Smooth muscle cell (in vitro differentiated cells): Measurements from ENCODE around the gene CHST1. TPM values are rescaled to one million over a fixed set of nuclear protein-coding genes. Genes with fewer than 3 reads are reported as not detected.

Experiments used
- DNase-seq: peaks from one replicate; lab custom pipeline; 2025; ENCODE audit not compliant: unreplicated experiment; lab: John Stamatoyannopoulos, UW
- H2AFZ ChIP-seq: fragments of 200-600 bp; sonication (generic); 2 replicates; pipeline ENCODE4 v1.6.0; 2016; ENCODE audit warnings: antibody characterized with exemption, low read depth, mild to moderate bottlenecking
- H3F3A ChIP-seq: fragments of 200-600 bp; sonication (generic); 2 replicates; pipeline ENCODE4 v1.6.0; 2017; ENCODE audit warnings: antibody characterized with exemption, low read depth
- H3K27ac ChIP-seq: fragments of 200-600 bp; sonication (generic); 2 replicates; pipeline ENCODE4 v1.5.1; 2016; ENCODE audit warnings: low read depth, mild to moderate bottlenecking
- H3K27me3 ChIP-seq: fragments of 200-600 bp; sonication (generic); 2 replicates; pipeline ENCODE4 v1.6.1; 2016; ENCODE audit warnings: low read depth, mild to moderate bottlenecking
- H3K36me3 ChIP-seq: fragments of 200-600 bp; sonication (generic); 2 replicates; pipeline ENCODE4 v1.5.1; 2016; ENCODE audit warnings: low read depth
- H3K4me1 ChIP-seq: fragments of 200-600 bp; sonication (generic); 2 replicates; pipeline ENCODE4 v1.5.1; 2016; ENCODE audit warnings: low read depth
- H3K4me2 ChIP-seq: fragments of 200-600 bp; sonication (generic); 2 replicates; pipeline ENCODE4 v1.6.0; 2016; ENCODE audit warnings: mild to moderate bottlenecking
- H3K4me3 ChIP-seq: fragments of 200-600 bp; sonication (generic); 2 replicates; pipeline ENCODE4 v1.5.1; 2016; ENCODE audit warnings: mild to moderate bottlenecking
- H3K79me2 ChIP-seq: fragments of 200-600 bp; sonication (generic); 2 replicates; pipeline ENCODE4 v1.6.0; 2016; ENCODE audit warnings: low read depth, mild to moderate bottlenecking
- H3K9ac ChIP-seq: fragments of 200-600 bp; sonication (generic); 2 replicates; pipeline ENCODE4 v1.6.0; 2016; ENCODE audit warnings: low read depth
- H3K9me3 ChIP-seq: fragments of 200-600 bp; sonication (generic); replicated peaks from 2 replicates; pipeline ENCODE4 v1.5.1; 2016; ENCODE audit warnings: low read depth
- H4K20me1 ChIP-seq: fragments of 200-600 bp; sonication (generic); 2 replicates; pipeline ENCODE4 v1.6.0; 2016; ENCODE audit warnings: low read depth
- CTCF ChIP-seq: fragments of 200-600 bp; sonication (generic); IDR thresholded peaks from 2 replicates; pipeline ENCODE4 v1.5.1; 2017; ENCODE audit warnings: borderline replicate concordance, mild to moderate bottlenecking, antibody characterized with exemption; ENCODE audit not compliant: insufficient read depth, poor library complexity, severe bottlenecking
- WGBS: methylation state at CpG from one replicate; pipeline ENCODE4 v1.1.7; 2016; ENCODE audit warnings: low lambda C conversion rate; 5-methylcytosine and 5-hydroxymethylcytosine counted together
- polyA plus RNA-seq: library from polyadenylated mRNA; unstranded; fragments of >200 nt; fragmentation: Nextera tagmentation; extraction: Ambion mirVana; gene quantifications from 2 replicates; pipeline ENCODE4 v1.2.1, GENCODE V29; 2016
- total RNA-seq: library from RNA; depleted of rRNA; stranded (reverse); fragments of >200 nt; gene quantifications from 2 replicates; pipeline ENCODE4 v1.2.3, GENCODE V29; 2014

CHST1 gene
- total and polyA plus RNA-seq, 2 experiments from 2014 or later = 3.8 to 15.9 TPM

- 89% methylated on average over 2 of the region's 2 CpGs for WGBS
- Histone ChIP-seq H3K27me3 (peaks cover 12% of the 10 kb centered on the region), H3K36me3 (no peaks in the 10 kb centered on the region), H3K27ac (no peak overlapping the region), H3K4me1 (no peaks in the 10 kb centered on the region), H3K4me2 (no peak overlapping the region), H3K9me3 (no peaks in the 10 kb centered on the region), H4K20me1 (no peaks in the 10 kb centered on the region), H3F3A (no peaks in the 10 kb centered on the region), H3K9ac (no peak overlapping the region), H3K4me3 (no peak overlapping the region), H2AFZ (no peak overlapping the region), H3K79me2 (no peaks in the 10 kb centered on the region)
- no peak for DNase-seq
- TF ChIP-seq CTCF = no peak
These were observed 27.4 kb downstream of the CHST1 start for GRCh38 chr11:45638051-45638450.

- no peak overlapping the region for H2AFZ ChIP-seq
- no peaks in the 10 kb centered on the region for H3K4me1 ChIP-seq
- no peaks in the 10 kb centered on the region for H4K20me1 ChIP-seq
- no peak for DNase-seq
- TF ChIP-seq CTCF = no peak
- H3K27me3 ChIP-seq = peaks cover 18% of the 10 kb centered on the region
- 100% methylated on average over 1 of the region's 1 CpG for WGBS
- no peak overlapping the region for H3K4me3 ChIP-seq
- no peaks in the 10 kb centered on the region for H3K79me2 ChIP-seq
- H3K27ac ChIP-seq = no peak overlapping the region
- no peaks in the 10 kb centered on the region for H3K36me3 ChIP-seq
- no peaks in the 10 kb centered on the region for H3K9me3 ChIP-seq
- H3F3A ChIP-seq = no peaks in the 10 kb centered on the region
- no peak overlapping the region for H3K4me2 ChIP-seq
- no peak overlapping the region for H3K9ac ChIP-seq
These were observed 29.5 kb downstream of the CHST1 start for GRCh38 chr11:45635907-45636306.

- Histone ChIP-seq H3K27me3 (peaks cover 39% of the 10 kb centered on the region), H3K36me3 (no peaks in the 10 kb centered on the region), H3K4me2 (no peak overlapping the region), H3K9ac (no peak overlapping the region), H3K9me3 (no peaks in the 10 kb centered on the region), H3F3A (no peaks in the 10 kb centered on the region), H4K20me1 (no peaks in the 10 kb centered on the region), H3K4me3 (no peak overlapping the region), H3K79me2 (no peaks in the 10 kb centered on the region), H3K27ac (no peak overlapping the region), H2AFZ (no peak overlapping the region), H3K4me1 (no peaks in the 10 kb centered on the region)
- TF ChIP-seq CTCF = no peak
- DNase-seq = no peak
- WGBS = 96% methylated on average over 6 of the region's 6 CpGs
These were observed 39.8 kb downstream of the CHST1 start for GRCh38 chr11:45625611-45626010.

GRCh38 chr11:45624095-45624494 is 41.3 kb downstream of the CHST1 start:
- H2AFZ ChIP-seq = no peak overlapping the region
- no peak for TF ChIP-seq CTCF
- no peaks in the 10 kb centered on the region for H3K36me3 ChIP-seq
- no peaks in the 10 kb centered on the region for H3K79me2 ChIP-seq
- no peaks in the 10 kb centered on the region for H4K20me1 ChIP-seq
- H3K4me2 ChIP-seq = no peak overlapping the region
- no peaks in the 10 kb centered on the region for H3K4me1 ChIP-seq
- H3K27me3 ChIP-seq = peaks cover 37% of the 10 kb centered on the region
- H3K9ac ChIP-seq = no peak overlapping the region
- 88% methylated on average over 2 of the region's 2 CpGs for whole genome bisulfite sequencing
- H3K27ac ChIP-seq = no peak overlapping the region
- no peaks in the 10 kb centered on the region for H3K9me3 ChIP-seq
- no peaks in the 10 kb centered on the region for H3F3A ChIP-seq
- no peak for DNase-seq
- no peak overlapping the region for H3K4me3 ChIP-seq
